Measurements from ENCODE around the gene GTF3C2.

GTF3C2 gene

GRCh38 chr2:27294928-27295327 is 61.6 kb downstream of the GTF3C2 start:
- DNase-seq (ENCODE audit: low read depth in 1 of 2, low spot score in 1 of 2): no peak
- TF ChIP-seq CTCF (IDR thresholded peaks at IDR 0.05; ENCODE audit: insufficient read depth, low read length) (no peak), SPI1 (IDR thresholded peaks at IDR 0.05; ENCODE audit: borderline replicate concordance, low read depth) (no peak), REST (IDR thresholded peaks at IDR 0.05; ENCODE audit: insufficient replicate concordance, low read depth) (no peak), GABPA (IDR thresholded peaks at IDR 0.05; ENCODE audit: low read depth) (no peak), POLR2AphosphoS5 (IDR thresholded peaks at IDR 0.05; ENCODE audit: low read depth) (no peak)
- no peak overlapping the region for H3K27ac ChIP-seq (replicated peaks)
- H3K27me3 ChIP-seq (ENCODE audit: insufficient read depth, poor library complexity, severe bottlenecking): peaks cover 2% of the 10 kb centered on the region
- H3K4me3 ChIP-seq (replicated peaks; ENCODE audit: insufficient read depth, low read length): no peak overlapping the region

- H3K4me3 ChIP-seq (replicated peaks; ENCODE audit: insufficient read depth, low read length): no peak overlapping the region
- no peak for DNase-seq (ENCODE audit: low read depth in 1 of 2, low spot score in 1 of 2)
- H3K27ac ChIP-seq (replicated peaks): no peak overlapping the region
- peaks cover 2% of the 10 kb centered on the region for H3K27me3 ChIP-seq (ENCODE audit: insufficient read depth, poor library complexity, severe bottlenecking)
- TF ChIP-seq POLR2AphosphoS5 (IDR thresholded peaks at IDR 0.05; ENCODE audit: low read depth) (no peak), CTCF (IDR thresholded peaks at IDR 0.05; ENCODE audit: insufficient read depth, low read length) (no peak), REST (IDR thresholded peaks at IDR 0.05; ENCODE audit: insufficient replicate concordance, low read depth) (no peak), SPI1 (IDR thresholded peaks at IDR 0.05; ENCODE audit: borderline replicate concordance, low read depth) (no peak), GABPA (IDR thresholded peaks at IDR 0.05; ENCODE audit: low read depth) (no peak)
Measured at GRCh38 chr2:27291865-27292264, 64.7 kb downstream of the GTF3C2 start.

GRCh38 chr2:27290549-27290948 is 66.0 kb downstream of the GTF3C2 start:
- Histone ChIP-seq H3K27ac (replicated peaks) (no peak overlapping the region), H3K27me3 (ENCODE audit: insufficient read depth, poor library complexity, severe bottlenecking) (peaks cover 2% of the 10 kb centered on the region), H3K4me3 (replicated peaks; ENCODE audit: insufficient read depth, low read length) (no peak overlapping the region)
- DNase-seq (ENCODE audit: low read depth in 1 of 2, low spot score in 1 of 2): no peak
- TF ChIP-seq CTCF (IDR thresholded peaks at IDR 0.05; ENCODE audit: insufficient read depth, low read length): no peak
- no peak for TF ChIP-seq GABPA (IDR thresholded peaks at IDR 0.05; ENCODE audit: low read depth)
- TF ChIP-seq SPI1 (IDR thresholded peaks at IDR 0.05; ENCODE audit: borderline replicate concordance, low read depth): no peak
- no peak for TF ChIP-seq POLR2AphosphoS5 (IDR thresholded peaks at IDR 0.05; ENCODE audit: low read depth)

GRCh38 chr2:27288610-27289009 is 68.0 kb downstream of the GTF3C2 start:
- no peak for TF ChIP-seq GABPA (IDR thresholded peaks at IDR 0.05; ENCODE audit: low read depth)
- no peak for TF ChIP-seq CTCF (IDR thresholded peaks at IDR 0.05; ENCODE audit: insufficient read depth, low read length)
- no peak for TF ChIP-seq REST (IDR thresholded peaks at IDR 0.05; ENCODE audit: insufficient replicate concordance, low read depth)
- TF ChIP-seq SPI1 (IDR thresholded peaks at IDR 0.05; ENCODE audit: borderline replicate concordance, low read depth): no peak
- no peak for TF ChIP-seq POLR2AphosphoS5 (IDR thresholded peaks at IDR 0.05; ENCODE audit: low read depth)
- Histone ChIP-seq H3K27ac (replicated peaks) (no peak overlapping the region), H3K4me3 (replicated peaks; ENCODE audit: insufficient read depth, low read length) (no peak overlapping the region), H3K27me3 (ENCODE audit: insufficient read depth, poor library complexity, severe bottlenecking) (peaks cover 2% of the 10 kb centered on the region)
- no peak for DNase-seq (ENCODE audit: low read depth in 1 of 2, low spot score in 1 of 2)
